HAP-1 (cell line): Measurements from ENCODE around the gene DDC.

Source experiments
- DNase-seq, 2 experiments: peaks; one replicate each; pipeline ENCODE4 v3.0.0-alpha.2; 2016 to 2020; ENCODE audit warnings: low spot score in 2 of 2
- H3K27me3 ChIP-seq: fragments of 250-450 bp; sonication (Bioruptor Pico); 2 replicates; pipeline ENCODE4 v1.5.1; 2020; ENCODE audit warnings: low read depth, mild to moderate bottlenecking, moderate library complexity
- H3K36me3 ChIP-seq: fragments of 250-450 bp; sonication (Bioruptor Pico); replicated peaks from 2 replicates; pipeline ENCODE4 v1.5.1; 2020; ENCODE audit warnings: mild to moderate bottlenecking
- H3K4me1 ChIP-seq: fragments of 250-450 bp; sonication (Bioruptor Pico); 2 replicates; pipeline ENCODE4 v1.5.1; 2020; ENCODE audit warnings: mild to moderate bottlenecking
- H3K4me3 ChIP-seq: fragments of 250-450 bp; sonication (Bioruptor Pico); 2 replicates; pipeline ENCODE4 v1.5.1; 2020; ENCODE audit warnings: mild to moderate bottlenecking, moderate library complexity
- H3K9me3 ChIP-seq: fragments of 250-450 bp; sonication (Bioruptor Pico); 2 replicates; pipeline ENCODE4 v1.5.1; 2020; ENCODE audit warnings: mild to moderate bottlenecking, moderate library complexity
- in situ Hi-C: fragments of 300-500 bp; cut with MboI; formaldehyde crosslinking; loops from 3 replicates; pipeline ENCODE4 v1.14.3; 2020; ENCODE audit warnings: low sequenced_read_pairs, inconsistent platforms, mixed read lengths

Gene DDC

GRCh38 chr7:50421043-50421442, 144.2 kb downstream of the DDC start:
- H3K4me3 ChIP-seq = no peak overlapping the region
- H3K9me3 ChIP-seq = no peaks in the 10 kb centered on the region
- in situ Hi-C loops = loop anchor here (25.0 kb wide), 1 partner anchor 334 kb away; the partner anchor contains the start of gene ZPBP
- H3K27me3 ChIP-seq = no peaks in the 10 kb centered on the region
- H3K4me1 ChIP-seq = no peaks in the 10 kb centered on the region
- no peaks in the 10 kb centered on the region for H3K36me3 ChIP-seq
- no peak for DNase-seq

DNA sequence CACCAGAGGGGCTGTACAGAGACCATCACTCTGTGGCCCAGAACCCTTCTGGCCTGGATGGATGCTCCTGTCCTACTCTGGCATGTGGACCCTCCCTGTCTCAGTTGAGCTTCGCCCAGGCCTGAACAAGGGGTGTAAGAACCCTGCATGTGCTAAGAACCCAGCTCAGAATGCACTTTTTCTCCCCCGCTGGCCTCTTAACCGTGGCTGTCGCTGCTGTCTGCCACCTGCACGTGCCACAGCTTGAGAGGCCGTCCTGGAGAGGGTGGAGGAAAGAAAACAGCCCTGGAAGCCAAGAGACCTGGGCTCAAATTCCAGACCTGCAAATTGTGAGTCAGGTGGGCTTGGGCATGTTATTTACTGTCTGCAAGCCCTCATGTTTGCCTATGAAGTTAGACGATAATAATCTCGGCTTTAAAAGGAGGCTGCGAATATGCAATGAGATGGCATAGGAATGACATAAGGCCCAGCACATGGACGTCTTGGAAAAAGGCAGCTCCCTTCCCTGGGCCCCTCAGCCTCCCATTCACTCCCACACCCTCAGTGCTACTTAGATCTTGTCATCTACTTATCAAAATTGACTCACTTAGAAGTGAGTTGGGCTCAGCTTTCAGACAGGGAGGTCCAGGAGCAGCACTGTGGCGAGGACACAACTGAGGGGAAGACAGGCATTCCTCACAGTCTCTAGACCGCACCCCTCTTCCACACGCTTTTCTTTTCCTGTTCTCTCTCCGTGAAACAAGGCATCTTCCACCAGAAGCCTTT, 146.5 kb downstream of the DDC start:
- no peaks in the 10 kb centered on the region for H3K36me3 ChIP-seq
- H3K4me3 ChIP-seq = no peak overlapping the region
- no peaks in the 10 kb centered on the region for H3K9me3 ChIP-seq
- no peak for DNase-seq
- H3K4me1 ChIP-seq = no peaks in the 10 kb centered on the region
- H3K27me3 ChIP-seq = no peaks in the 10 kb centered on the region
- in situ Hi-C loops = loop anchor here (25.0 kb wide), 1 partner anchor 331 kb away; the partner anchor contains the start of gene ZPBP

GRCh38 chr7:50418086-50418515, 147.1 kb downstream of the DDC start:
- no peaks in the 10 kb centered on the region for H3K27me3 ChIP-seq
- H3K4me1 ChIP-seq = no peaks in the 10 kb centered on the region
- H3K9me3 ChIP-seq = no peaks in the 10 kb centered on the region
- DNase-seq = peak; percentile 70 to 85
- H3K4me3 ChIP-seq = no peak overlapping the region
- no peaks in the 10 kb centered on the region for H3K36me3 ChIP-seq
- in situ Hi-C loops = loop anchor here (25.0 kb wide), 1 partner anchor 331 kb away; the partner anchor contains the start of gene ZPBP

GRCh38 chr7:50416527-50417182, 148.6 kb downstream of the DDC start:
- in situ Hi-C loops = loop anchor here (25.0 kb wide), 1 partner anchor 329 kb away; the partner anchor contains the start of gene ZPBP
- H3K4me1 ChIP-seq = no peaks in the 10 kb centered on the region
- H3K4me3 ChIP-seq = no peak overlapping the region
- no peaks in the 10 kb centered on the region for H3K9me3 ChIP-seq
- DNase-seq = no peak
- no peaks in the 10 kb centered on the region for H3K36me3 ChIP-seq
- no peaks in the 10 kb centered on the region for H3K27me3 ChIP-seq

DNA sequence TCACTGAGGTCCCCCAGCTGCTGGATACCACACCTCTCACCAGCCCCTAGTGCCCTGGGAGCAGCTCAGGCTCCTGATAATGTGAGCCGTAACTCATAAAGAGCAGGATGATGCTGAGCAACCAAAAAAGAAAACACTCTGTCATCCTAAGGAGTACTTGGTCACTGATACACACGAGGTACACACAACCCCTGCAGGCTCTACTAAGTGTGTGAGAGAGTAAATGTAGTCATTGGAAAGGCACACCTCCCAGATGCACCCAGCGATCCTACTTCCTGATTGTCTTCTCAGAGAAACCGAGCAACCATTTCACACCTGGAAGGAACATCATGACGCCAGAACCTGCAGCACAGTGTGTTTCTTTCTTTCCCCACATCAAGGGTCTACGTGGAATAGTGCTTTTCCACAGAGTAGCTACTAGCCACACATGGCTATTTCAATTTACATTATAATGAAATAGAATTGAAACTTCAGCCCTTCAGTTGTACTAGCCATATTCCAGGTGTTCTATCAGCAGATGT, 149.3 kb downstream of the DDC start:
- in situ Hi-C loops = loop anchor here (25.0 kb wide), 1 partner anchor 329 kb away; the partner anchor contains the start of gene ZPBP

DNA sequence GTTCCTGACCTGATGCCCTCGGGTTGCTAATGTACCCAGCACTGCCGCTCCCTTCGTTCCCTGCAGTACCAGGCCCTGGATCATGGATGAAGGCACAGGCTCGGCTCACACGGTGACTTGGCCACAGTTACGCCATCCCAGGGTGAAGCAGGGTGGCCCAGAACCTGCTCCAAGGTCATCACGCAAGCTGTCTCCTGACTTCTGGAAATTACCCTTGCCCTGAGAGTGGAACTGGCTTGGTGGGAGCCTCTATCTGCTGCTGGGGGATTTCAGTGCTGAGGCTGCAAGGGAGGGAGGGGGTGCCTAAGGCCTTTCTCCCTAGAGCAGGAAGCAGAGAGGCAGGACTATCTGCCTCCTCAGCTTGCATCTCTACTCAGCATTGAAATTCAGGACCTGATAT, 151.6 kb downstream of the DDC start:
- DNase-seq = no peak
- in situ Hi-C loops = loop anchor here (25.0 kb wide), 1 partner anchor 326 kb away; the partner anchor contains the start of gene ZPBP
- H3K36me3 ChIP-seq = no peaks in the 10 kb centered on the region
- H3K9me3 ChIP-seq = no peaks in the 10 kb centered on the region
- no peaks in the 10 kb centered on the region for H3K27me3 ChIP-seq
- H3K4me1 ChIP-seq = no peaks in the 10 kb centered on the region
- H3K4me3 ChIP-seq = no peak overlapping the region

More for the DNA sequence above, 149.3 kb downstream of the DDC start:
- no peak for DNase-seq
- Histone ChIP-seq H3K4me3 (no peak overlapping the region), H3K36me3 (no peaks in the 10 kb centered on the region), H3K27me3 (no peaks in the 10 kb centered on the region), H3K4me1 (no peaks in the 10 kb centered on the region), H3K9me3 (no peaks in the 10 kb centered on the region)

DNA sequence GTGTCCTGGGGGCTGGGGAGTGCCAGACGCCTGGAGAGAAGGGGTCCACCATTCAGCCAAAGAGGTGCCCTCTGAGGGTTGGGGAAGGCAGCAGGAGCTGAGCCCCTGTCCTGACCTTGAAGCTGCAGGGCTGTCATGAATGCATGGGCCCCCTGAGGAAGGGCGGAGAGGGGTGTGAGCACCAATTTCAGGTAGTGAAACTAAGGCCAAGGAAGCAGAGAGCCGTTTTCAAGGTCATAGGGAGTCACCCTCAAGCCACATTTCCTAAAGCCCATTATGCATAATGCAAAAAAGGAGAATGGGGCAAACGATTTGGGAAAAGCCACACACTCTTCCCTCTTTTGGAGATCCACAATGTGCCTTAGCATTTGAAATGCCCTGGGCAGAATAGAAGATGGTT, 152.2 kb downstream of the DDC start:
- DNase-seq = no peak
- in situ Hi-C loops = loop anchor here (25.0 kb wide), 1 partner anchor 326 kb away; the partner anchor contains the start of gene ZPBP
- Histone ChIP-seq H3K4me1 (no peaks in the 10 kb centered on the region), H3K9me3 (no peaks in the 10 kb centered on the region), H3K4me3 (no peak overlapping the region), H3K27me3 (no peaks in the 10 kb centered on the region), H3K36me3 (no peaks in the 10 kb centered on the region)

DNA sequence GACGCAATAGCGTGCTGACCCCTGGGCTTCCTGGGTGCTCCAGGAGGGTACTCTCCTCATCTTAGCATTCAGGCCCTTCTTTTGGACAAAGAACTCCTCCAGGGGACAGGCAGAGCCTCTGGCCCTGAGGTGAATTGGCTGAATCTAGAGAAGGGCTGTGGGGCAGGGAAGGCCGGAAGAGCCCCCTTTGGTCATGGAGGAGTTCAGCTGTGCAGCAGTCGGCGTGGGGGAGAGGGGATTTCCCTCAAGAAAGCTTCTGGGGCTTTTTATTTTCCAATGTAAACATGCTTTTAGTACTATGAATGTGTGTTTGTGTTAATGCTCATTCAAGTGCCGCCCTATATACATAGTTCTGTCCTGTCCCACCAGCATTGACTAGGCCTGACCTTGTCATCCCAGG, 153.9 kb downstream of the DDC start:
- H3K36me3 ChIP-seq = no peaks in the 10 kb centered on the region
- no peak for DNase-seq
- H3K9me3 ChIP-seq = no peaks in the 10 kb centered on the region
- in situ Hi-C loops = loop anchor here (25.0 kb wide), 1 partner anchor 324 kb away; the partner anchor contains the start of gene ZPBP
- H3K4me3 ChIP-seq = no peak overlapping the region
- H3K27me3 ChIP-seq = no peaks in the 10 kb centered on the region
- no peaks in the 10 kb centered on the region for H3K4me1 ChIP-seq

GRCh38 chr7:50409856-50410745, 155.1 kb downstream of the DDC start:
- DNase-seq = no peak
- H3K4me3 ChIP-seq = no peak overlapping the region
- no peaks in the 10 kb centered on the region for H3K27me3 ChIP-seq
- no peaks in the 10 kb centered on the region for H3K4me1 ChIP-seq
- no peaks in the 10 kb centered on the region for H3K9me3 ChIP-seq
- no peaks in the 10 kb centered on the region for H3K36me3 ChIP-seq
- in situ Hi-C loops = loop anchor here (25.0 kb wide), 1 partner anchor 323 kb away; the partner anchor contains the start of gene ZPBP
